ENCODE data around the gene ZNF536. TPM values are rescaled to one million over a fixed set of nuclear protein-coding genes. Genes with fewer than 3 reads are reported as not detected.

The ZNF536 gene
- total RNA-seq, 5 donors from 2014 or later (not counting 1 experiment from before 2014, with no cell fraction given), result 0.03 to 0.40 (median 0.07) TPM; not detected in 1

- H3K27ac Mint-ChIP-seq, result no peak overlapping the region
- Histone ChIP-seq H3K27ac (ENCODE audit: low read length) (no peak overlapping the region), H3K27me3 (replicated peaks in 1 of 2; ENCODE audit: control insufficient read depth in 2 of 2, extremely low read depth in 1 of 2, insufficient read depth in 2 of 2, low read length in 1 of 2) (peaks cover 0 to 41% of the 10 kb centered on the region in 2 experiments), H3K36me3 (ENCODE audit: control insufficient read depth in 2 of 2, extremely low read depth in 1 of 2, insufficient read depth in 1 of 2, low read length in 1 of 2) (no peaks in the 10 kb centered on the region), H3K9me3 (no peaks in the 10 kb centered on the region), H3K4me1 (ENCODE audit: control insufficient read depth in 1 of 2, extremely low read depth in 1 of 2, insufficient read depth in 2 of 2, low read length in 2 of 2) (peaks cover 0 to 3% of the 10 kb centered on the region in 2 experiments), H3K4me3 (ENCODE audit: control insufficient read depth in 1 of 2, extremely low read depth in 1 of 2, low read length in 1 of 2) (no peak overlapping the region)
- WGBS (ENCODE audit: insufficient coverage), result 69% methylated on average over 1 of the region's 3 CpGs
- H3K9me3 Mint-ChIP-seq, result no peaks in the 10 kb centered on the region
- H3K36me3 Mint-ChIP-seq, result no peaks in the 10 kb centered on the region
- DNase-seq, result no peak
- H3K27me3 Mint-ChIP-seq, result peaks cover 12 to 30% of the 10 kb centered on the region in 2 donors
- H3K4me1 Mint-ChIP-seq, result peaks cover 2 to 11% (median 4%) of the 10 kb centered on the region in 3 donors
- CTCF ChIA-PET, result interaction anchor here in 1 of 2 donors (0.6 kb wide), 1 partner anchor 1987 kb away, joined by 3 read pairs; no protein-coding TSS in a partner anchor
- no peak for ATAC-seq (replicated peaks in 1 of 4)
- no peak overlapping the region for H3K4me3 Mint-ChIP-seq
- POLR2A ChIA-PET, result no interaction called here
Observed at GRCh38 chr19:30358319-30358718, 13.9 kb upstream of the ZNF536 start.

- ChIA-PET POLR2A (no interaction called here), CTCF (interaction anchor here in 1 of 2 donors (0.6 kb wide), 1 partner anchor 1988 kb away, joined by 3 read pairs; no protein-coding TSS in a partner anchor)
- Histone ChIP-seq H3K27me3 (replicated peaks in 1 of 2; ENCODE audit: control insufficient read depth in 2 of 2, extremely low read depth in 1 of 2, insufficient read depth in 2 of 2, low read length in 1 of 2) (peaks cover 0 to 38% of the 10 kb centered on the region in 2 experiments), H3K4me3 (ENCODE audit: control insufficient read depth in 1 of 2, extremely low read depth in 1 of 2, low read length in 1 of 2) (no peak overlapping the region), H3K9me3 (no peaks in the 10 kb centered on the region), H3K36me3 (ENCODE audit: control insufficient read depth in 2 of 2, extremely low read depth in 1 of 2, insufficient read depth in 1 of 2, low read length in 1 of 2) (no peaks in the 10 kb centered on the region), H3K27ac (ENCODE audit: low read length) (no peak overlapping the region), H3K4me1 (ENCODE audit: control insufficient read depth in 1 of 2, extremely low read depth in 1 of 2, insufficient read depth in 2 of 2, low read length in 2 of 2) (peaks cover 0 to 3% of the 10 kb centered on the region in 2 experiments)
- H3K9me3 Mint-ChIP-seq, result no peaks in the 10 kb centered on the region
- H3K27me3 Mint-ChIP-seq, result peaks cover 16 to 34% of the 10 kb centered on the region in 2 donors
- no peak for ATAC-seq (replicated peaks in 1 of 4)
- WGBS (ENCODE audit: insufficient coverage), result 39% methylated on average over 9 of the region's 13 CpGs
- H3K27ac Mint-ChIP-seq, result no peak overlapping the region
- peaks cover 2 to 11% (median 4%) of the 10 kb centered on the region in 3 donors for H3K4me1 Mint-ChIP-seq
- H3K36me3 Mint-ChIP-seq, result no peaks in the 10 kb centered on the region
- no peak for DNase-seq
- no peak overlapping the region for H3K4me3 Mint-ChIP-seq
Observed at GRCh38 chr19:30358821-30359580, 13.2 kb upstream of the ZNF536 start.

DNA sequence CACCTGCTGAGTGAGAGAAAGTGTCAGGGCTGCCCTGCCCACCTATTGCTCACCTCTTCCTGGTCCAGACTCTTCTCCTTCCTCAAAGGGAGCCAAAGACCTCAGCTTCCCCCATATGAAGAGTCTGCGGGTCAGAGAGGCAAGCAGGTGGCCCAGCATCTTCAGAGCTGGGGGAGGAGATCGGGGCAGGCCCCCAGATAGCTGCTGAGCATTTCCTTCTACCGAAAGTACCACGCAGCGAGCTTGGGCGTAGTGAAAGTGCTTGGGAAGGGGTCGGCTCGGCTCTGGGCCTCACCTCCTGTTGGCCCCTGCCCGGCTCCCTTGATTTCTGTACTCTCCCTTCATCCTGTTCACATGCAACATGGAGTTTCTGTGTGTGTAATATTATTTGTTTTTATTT, 12.2 kb upstream of the ZNF536 start:
- Mint-ChIP-seq H3K36me3 (no peaks in the 10 kb centered on the region), H3K9me3 (no peaks in the 10 kb centered on the region), H3K4me3 (no peak overlapping the region), H3K4me1 (peaks cover 2 to 11% (median 4%) of the 10 kb centered on the region in 3 donors), H3K27ac (no peak overlapping the region), H3K27me3 (peaks cover 16 to 34% of the 10 kb centered on the region in 2 donors)
- H3K4me1 ChIP-seq (ENCODE audit: control insufficient read depth in 1 of 2, extremely low read depth in 1 of 2, insufficient read depth in 2 of 2, low read length in 2 of 2), result peaks cover 0 to 3% of the 10 kb centered on the region in 2 experiments
- peaks cover 0 to 36% of the 10 kb centered on the region in 2 experiments for H3K27me3 ChIP-seq (replicated peaks in 1 of 2; ENCODE audit: control insufficient read depth in 2 of 2, extremely low read depth in 1 of 2, insufficient read depth in 2 of 2, low read length in 1 of 2)
- ATAC-seq (replicated peaks in 1 of 4) (no peak), DNase-seq (no peak)
- POLR2A ChIA-PET, result interaction anchor here in 1 of 2 donors (0.6 kb wide), 1 partner anchor 1981 kb away, joined by 3 read pairs; no protein-coding TSS in a partner anchor
- H3K36me3 ChIP-seq (ENCODE audit: control insufficient read depth in 2 of 2, extremely low read depth in 1 of 2, insufficient read depth in 1 of 2, low read length in 1 of 2), result no peaks in the 10 kb centered on the region
- H3K27ac ChIP-seq (ENCODE audit: low read length), result no peak overlapping the region
- H3K9me3 ChIP-seq, result no peaks in the 10 kb centered on the region
- WGBS (ENCODE audit: insufficient coverage), result no CpG with 5 or more reads among the region's 9 CpGs
- no peak overlapping the region for H3K4me3 ChIP-seq (ENCODE audit: control insufficient read depth in 1 of 2, extremely low read depth in 1 of 2, low read length in 1 of 2)
- CTCF ChIA-PET, result no interaction called here

DNA sequence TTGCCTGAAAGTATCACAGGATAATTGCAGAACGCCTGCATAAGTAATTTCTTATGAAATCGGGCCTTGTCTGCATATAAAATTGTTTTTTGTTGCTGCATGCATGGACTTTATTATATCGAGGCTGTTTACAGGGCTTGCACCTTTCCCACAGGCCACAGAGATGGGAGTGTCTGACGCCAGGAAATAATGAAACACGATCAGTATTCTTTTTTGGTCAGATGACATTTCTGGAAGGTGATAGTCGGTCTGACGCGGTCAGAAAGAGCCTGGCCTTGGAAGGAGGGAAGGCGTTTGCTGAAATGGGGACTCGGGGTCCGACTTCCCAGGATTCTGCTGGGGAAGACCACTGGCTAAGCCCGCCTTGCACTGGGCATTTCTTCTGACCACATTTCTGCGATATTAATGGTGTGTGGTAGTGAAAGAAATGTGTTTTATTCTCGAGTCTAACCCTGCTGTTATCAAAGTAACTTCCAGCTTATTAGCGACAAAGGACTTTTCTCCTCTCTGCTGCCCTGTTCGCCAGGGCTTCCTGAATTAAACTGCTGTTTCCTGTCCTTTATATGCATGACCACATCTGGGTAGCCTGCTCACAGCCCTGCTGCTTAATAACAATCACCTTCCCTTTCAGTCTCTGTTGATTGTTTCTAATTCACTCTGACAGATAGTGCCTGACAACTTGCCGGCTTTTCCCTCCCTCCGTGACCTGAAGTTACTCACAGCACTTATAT, 11.6 kb upstream of the ZNF536 start:
- Mint-ChIP-seq H3K9me3 (no peaks in the 10 kb centered on the region), H3K4me3 (no peak overlapping the region), H3K36me3 (no peaks in the 10 kb centered on the region), H3K27ac (no peak overlapping the region), H3K4me1 (peaks cover 2 to 11% (median 4%) of the 10 kb centered on the region in 3 donors), H3K27me3 (peaks cover 16 to 34% of the 10 kb centered on the region in 2 donors)
- peaks cover 0 to 36% of the 10 kb centered on the region in 2 experiments for H3K27me3 ChIP-seq (replicated peaks in 1 of 2; ENCODE audit: control insufficient read depth in 2 of 2, extremely low read depth in 1 of 2, insufficient read depth in 2 of 2, low read length in 1 of 2)
- CTCF ChIA-PET, result no interaction called here
- no peak overlapping the region for H3K4me3 ChIP-seq (ENCODE audit: control insufficient read depth in 1 of 2, extremely low read depth in 1 of 2, low read length in 1 of 2)
- WGBS (ENCODE audit: insufficient coverage), result 32% methylated on average over 11 of the region's 18 CpGs
- H3K9me3 ChIP-seq, result no peaks in the 10 kb centered on the region
- DNase-seq (no peak), ATAC-seq (replicated peaks in 1 of 4) (no peak)
- no peaks in the 10 kb centered on the region for H3K36me3 ChIP-seq (ENCODE audit: control insufficient read depth in 2 of 2, extremely low read depth in 1 of 2, insufficient read depth in 1 of 2, low read length in 1 of 2)
- no peak overlapping the region for H3K27ac ChIP-seq (ENCODE audit: low read length)
- H3K4me1 ChIP-seq (ENCODE audit: control insufficient read depth in 1 of 2, extremely low read depth in 1 of 2, insufficient read depth in 2 of 2, low read length in 2 of 2), result peaks cover 0 to 3% of the 10 kb centered on the region in 2 experiments
- POLR2A ChIA-PET, result interaction anchor here (0.6 kb wide), 2 partner anchors 41 to 1981 kb away, joined by 3 to 6 read pairs; no protein-coding TSS in a partner anchor

- peaks cover 0 to 3% of the 10 kb centered on the region in 2 experiments for H3K4me1 ChIP-seq (ENCODE audit: control insufficient read depth in 1 of 2, extremely low read depth in 1 of 2, insufficient read depth in 2 of 2, low read length in 2 of 2)
- ATAC-seq (replicated peaks in 1 of 4), result no peak
- H3K27me3 Mint-ChIP-seq, result peaks cover 16 to 31% of the 10 kb centered on the region in 2 donors
- no peaks in the 10 kb centered on the region for H3K9me3 Mint-ChIP-seq
- H3K36me3 ChIP-seq (ENCODE audit: control insufficient read depth in 2 of 2, extremely low read depth in 1 of 2, insufficient read depth in 1 of 2, low read length in 1 of 2), result no peaks in the 10 kb centered on the region
- peaks cover 0 to 36% of the 10 kb centered on the region in 2 experiments for H3K27me3 ChIP-seq (replicated peaks in 1 of 2; ENCODE audit: control insufficient read depth in 2 of 2, extremely low read depth in 1 of 2, insufficient read depth in 2 of 2, low read length in 1 of 2)
- no peak overlapping the region for H3K27ac Mint-ChIP-seq
- CTCF ChIA-PET, result no interaction called here
- H3K36me3 Mint-ChIP-seq, result no peaks in the 10 kb centered on the region
- DNase-seq, result no peak
- H3K9me3 ChIP-seq, result no peaks in the 10 kb centered on the region
- H3K27ac ChIP-seq (ENCODE audit: low read length), result no peak overlapping the region
- H3K4me1 Mint-ChIP-seq, result peaks cover 2 to 11% (median 4%) of the 10 kb centered on the region in 3 donors
- H3K4me3 ChIP-seq (ENCODE audit: control insufficient read depth in 1 of 2, extremely low read depth in 1 of 2, low read length in 1 of 2), result no peak overlapping the region
- WGBS (ENCODE audit: insufficient coverage), result 82% methylated on average over 4 of the region's 4 CpGs
- no peak overlapping the region for H3K4me3 Mint-ChIP-seq
- POLR2A ChIA-PET, result interaction anchor here in 1 of 2 donors (0.6 kb wide), 1 partner anchor 42 kb away, joined by 6 read pairs; no protein-coding TSS in a partner anchor
Observed at GRCh38 chr19:30361107-30361447, 11.1 kb upstream of the ZNF536 start.

DNA sequence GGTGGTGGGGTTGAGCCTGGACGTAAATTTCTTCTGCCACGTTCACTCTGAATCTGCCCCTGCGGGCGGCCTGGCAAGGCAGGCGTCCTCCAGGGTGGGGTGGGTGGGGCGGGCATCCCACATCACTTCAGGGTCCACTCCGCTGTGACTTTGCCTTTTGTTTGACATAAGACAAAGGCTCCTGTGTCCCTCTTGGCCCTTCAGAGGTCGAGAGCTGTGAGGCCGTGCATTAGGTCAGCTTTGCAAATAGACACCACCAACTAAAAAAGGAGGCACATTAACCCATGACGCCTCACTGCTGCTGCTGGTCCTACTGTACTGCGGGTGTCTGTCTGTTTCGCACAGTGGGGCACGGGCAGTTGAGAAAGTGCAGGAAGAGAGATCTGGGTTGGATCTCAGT, 10.5 kb upstream of the ZNF536 start:
- Mint-ChIP-seq H3K4me3 (no peak overlapping the region), H3K9me3 (no peaks in the 10 kb centered on the region), H3K27me3 (peaks cover 15 to 31% of the 10 kb centered on the region in 2 donors), H3K27ac (no peak overlapping the region), H3K36me3 (no peaks in the 10 kb centered on the region), H3K4me1 (peaks cover 2 to 11% (median 4%) of the 10 kb centered on the region in 3 donors)
- Histone ChIP-seq H3K27me3 (replicated peaks in 1 of 2; ENCODE audit: control insufficient read depth in 2 of 2, extremely low read depth in 1 of 2, insufficient read depth in 2 of 2, low read length in 1 of 2) (peaks cover 0 to 36% of the 10 kb centered on the region in 2 experiments), H3K4me1 (ENCODE audit: control insufficient read depth in 1 of 2, extremely low read depth in 1 of 2, insufficient read depth in 2 of 2, low read length in 2 of 2) (peaks cover 0 to 3% of the 10 kb centered on the region in 2 experiments), H3K4me3 (ENCODE audit: control insufficient read depth in 1 of 2, extremely low read depth in 1 of 2, low read length in 1 of 2) (no peak overlapping the region), H3K9me3 (no peaks in the 10 kb centered on the region), H3K27ac (ENCODE audit: low read length) (no peak overlapping the region), H3K36me3 (ENCODE audit: control insufficient read depth in 2 of 2, extremely low read depth in 1 of 2, insufficient read depth in 1 of 2, low read length in 1 of 2) (no peaks in the 10 kb centered on the region)
- 40% methylated on average over 1 of the region's 13 CpGs for WGBS (ENCODE audit: insufficient coverage)
- ChIA-PET CTCF (no interaction called here), POLR2A (no interaction called here)
- no peak for ATAC-seq (replicated peaks in 1 of 4)
- no peak for DNase-seq

Measured in T-cell (primary cell).